ENCODE measurements around the gene DNAJC5G.

The DNAJC5G gene

DNA sequence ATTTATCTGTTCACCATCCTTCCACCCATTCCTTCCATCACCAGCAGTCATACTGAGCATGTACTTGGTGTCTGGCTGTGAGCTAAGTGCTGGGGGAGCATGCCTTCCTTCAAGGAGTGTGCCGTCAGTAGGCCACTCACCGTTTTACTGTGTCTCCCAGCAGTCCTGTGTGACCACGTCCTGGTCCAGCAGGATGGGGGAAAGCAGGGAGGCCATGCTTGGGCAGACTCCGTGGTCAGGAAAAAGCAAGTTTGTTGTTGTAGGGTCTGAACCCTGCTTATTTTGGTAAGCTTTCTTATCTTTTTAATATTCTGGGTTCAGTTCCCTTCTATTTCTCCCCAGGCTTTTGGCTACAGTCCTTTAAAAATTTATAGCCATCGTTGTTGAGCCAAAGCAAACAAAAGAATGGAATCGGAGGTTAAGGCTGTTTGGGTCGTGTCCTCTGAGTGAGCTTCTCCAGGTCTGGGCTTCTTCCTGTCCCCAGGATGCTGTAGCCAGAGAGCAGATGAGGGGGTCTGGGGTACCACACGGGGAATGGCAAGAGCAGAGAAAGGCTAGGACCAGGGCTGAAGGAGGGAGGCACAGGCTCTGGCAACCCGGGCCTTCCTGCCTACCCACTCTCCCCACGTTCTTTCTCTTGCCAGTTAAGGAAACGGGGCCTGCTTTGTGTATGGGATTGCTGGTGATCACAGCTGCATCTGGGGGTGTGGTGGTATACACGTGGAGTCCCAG, 25.9 kb upstream of the DNAJC5G start:
- DNase-seq (ENCODE audit: extremely low spot score), result no peak
- POLR2A ChIA-PET, result interaction anchor here (1.0 to 2.2 kb wide), 6 partner anchors 16 to 44 kb away, joined by 3 to 8 read pairs (median 4); partner anchors contain the start of gene TRIM54
- no peak for TF ChIP-seq BHLHE40 (IDR thresholded peaks at IDR 0.05; ENCODE audit: borderline replicate concordance)
- CTCF ChIA-PET, result interaction anchor here (0.8 to 2.6 kb wide), 7 partner anchors 14 to 54 kb away, joined by 3 to 9 read pairs (median 5); partner anchors contain the start of gene TRIM54

- ChIA-PET CTCF (interaction anchor here (0.8 to 2.6 kb wide), 8 partner anchors 14 to 52 kb away, joined by 3 to 10 read pairs (median 6); partner anchors contain the start of gene TRIM54), POLR2A (interaction anchor here (1.0 to 2.2 kb wide), 4 partner anchors 16 to 34 kb away, joined by 3 to 7 read pairs (median 4); partner anchors contain the start of gene TRIM54)
- peak; percentile 82 for DNase-seq (ENCODE audit: extremely low spot score)
- TF ChIP-seq L3MBTL2 (conservative IDR thresholded peaks at IDR 0.05), result peak; percentile 67
- no peak for TF ChIP-seq BHLHE40 (IDR thresholded peaks at IDR 0.05; ENCODE audit: borderline replicate concordance)
These were observed 25.2 kb upstream of the DNAJC5G start for GRCh38 chr2:27249891-27250651.

- POLR2A ChIA-PET, result interaction anchor here (1.0 to 1.4 kb wide), 3 partner anchors 9 to 33 kb away, joined by 3 to 4 read pairs (median 4); partner anchors contain the start of gene TRIM54
- no peak for DNase-seq (ENCODE audit: extremely low spot score)
- TF ChIP-seq FOXM1 (IDR thresholded peaks at IDR 0.05; ENCODE audit: borderline replicate concordance), result no peak
- TF ChIP-seq, protein P1, sequence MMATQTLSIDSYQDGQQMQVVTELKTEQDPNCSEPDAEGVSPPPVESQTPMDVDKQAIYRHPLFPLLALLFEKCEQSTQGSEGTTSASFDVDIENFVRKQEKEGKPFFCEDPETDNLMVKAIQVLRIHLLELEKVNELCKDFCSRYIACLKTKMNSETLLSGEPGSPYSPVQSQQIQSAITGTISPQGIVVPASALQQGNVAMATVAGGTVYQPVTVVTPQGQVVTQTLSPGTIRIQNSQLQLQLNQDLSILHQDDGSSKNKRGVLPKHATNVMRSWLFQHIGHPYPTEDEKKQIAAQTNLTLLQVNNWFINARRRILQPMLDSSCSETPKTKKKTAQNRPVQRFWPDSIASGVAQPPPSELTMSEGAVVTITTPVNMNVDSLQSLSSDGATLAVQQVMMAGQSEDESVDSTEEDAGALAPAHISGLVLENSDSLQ (IDR thresholded peaks at IDR 0.05), result no peak
- TF ChIP-seq SUZ12 (IDR thresholded peaks at IDR 0.05), result no peak
- no peak for TF ChIP-seq CTBP1 (IDR thresholded peaks at IDR 0.05; ENCODE audit: borderline replicate concordance)
- TF ChIP-seq ARNT (IDR thresholded peaks at IDR 0.05), result no peak
- TF ChIP-seq NFRKB (IDR thresholded peaks at IDR 0.05), result no peak
- TF ChIP-seq ZNF384 (IDR thresholded peaks at IDR 0.05), result no peak
- no peak for TF ChIP-seq TARDBP (IDR thresholded peaks at IDR 0.05)
- TF ChIP-seq LEF1 (IDR thresholded peaks at IDR 0.05; ENCODE audit: borderline replicate concordance), result no peak
- TF ChIP-seq FOXA1 (IDR thresholded peaks at IDR 0.05), result no peak
- CTCF ChIA-PET, result interaction anchor here (0.8 to 2.3 kb wide), 5 partner anchors 14 to 52 kb away, joined by 3 to 10 read pairs (median 6); no protein-coding TSS in a partner anchor
These were observed 24.4 kb upstream of the DNAJC5G start for GRCh38 chr2:27250652-27251379.

- ChIA-PET POLR2A (interaction anchor here (1.3 to 1.4 kb wide), 2 partner anchors 10 to 31 kb away, joined by 4 read pairs; partner anchors contain the start of gene TRIM54), CTCF (interaction anchor here (1.1 to 2.3 kb wide), 4 partner anchors 13 to 51 kb away, joined by 3 to 10 read pairs (median 6); no protein-coding TSS in a partner anchor)
- TF ChIP-seq ARNT (IDR thresholded peaks at IDR 0.05), result no peak
- no peak for TF ChIP-seq LEF1 (IDR thresholded peaks at IDR 0.05; ENCODE audit: borderline replicate concordance)
- TF ChIP-seq SP1 (IDR thresholded peaks at IDR 0.05), result no peak
- no peak for TF ChIP-seq TARDBP (IDR thresholded peaks at IDR 0.05)
- TF ChIP-seq, protein P1 (IDR thresholded peaks at IDR 0.05), result no peak
- no peak for TF ChIP-seq HDGF (IDR thresholded peaks at IDR 0.05; ENCODE audit: borderline replicate concordance)
- no peak for TF ChIP-seq SUZ12 (IDR thresholded peaks at IDR 0.05)
- TF ChIP-seq BHLHE40 (IDR thresholded peaks at IDR 0.05; ENCODE audit: borderline replicate concordance), result no peak
- no peak for TF ChIP-seq NFRKB (IDR thresholded peaks at IDR 0.05)
- no peak for TF ChIP-seq CTBP1 (IDR thresholded peaks at IDR 0.05; ENCODE audit: borderline replicate concordance)
- no peak for TF ChIP-seq FOXM1 (IDR thresholded peaks at IDR 0.05; ENCODE audit: borderline replicate concordance)
- no peak for TF ChIP-seq FOXK2 (IDR thresholded peaks at IDR 0.05)
- no peak for TF ChIP-seq L3MBTL2 (conservative IDR thresholded peaks at IDR 0.05)
- TF ChIP-seq ELF4 (IDR thresholded peaks at IDR 0.05), result no peak
- no peak for TF ChIP-seq ZNF384 (IDR thresholded peaks at IDR 0.05)
- no peak for TF ChIP-seq FOXA1 (IDR thresholded peaks at IDR 0.05)
These were observed 23.5 kb upstream of the DNAJC5G start for GRCh38 chr2:27251766-27252165.

GRCh38 chr2:27255187-27255586, 20.0 kb upstream of the DNAJC5G start:
- TF ChIP-seq BHLHE40 (IDR thresholded peaks at IDR 0.05; ENCODE audit: borderline replicate concordance), result no peak
- no peak for TF ChIP-seq SP1 (IDR thresholded peaks at IDR 0.05)
- TF ChIP-seq TARDBP (IDR thresholded peaks at IDR 0.05), result no peak
- no peak for TF ChIP-seq L3MBTL2 (conservative IDR thresholded peaks at IDR 0.05)
- no peak for TF ChIP-seq LEF1 (IDR thresholded peaks at IDR 0.05; ENCODE audit: borderline replicate concordance)
- no peak for TF ChIP-seq FOXK2 (IDR thresholded peaks at IDR 0.05)
- no peak for TF ChIP-seq FOXM1 (IDR thresholded peaks at IDR 0.05; ENCODE audit: borderline replicate concordance)
- no peak for TF ChIP-seq SUZ12 (IDR thresholded peaks at IDR 0.05)
- CTCF ChIA-PET, result no interaction called here
- POLR2A ChIA-PET, result no interaction called here
- DNase-seq (ENCODE audit: extremely low spot score), result no peak

More at GRCh38 chr2:27251766-27252165, 23.5 kb upstream of the DNAJC5G start:
- DNase-seq (ENCODE audit: extremely low spot score), result no peak

DNA sequence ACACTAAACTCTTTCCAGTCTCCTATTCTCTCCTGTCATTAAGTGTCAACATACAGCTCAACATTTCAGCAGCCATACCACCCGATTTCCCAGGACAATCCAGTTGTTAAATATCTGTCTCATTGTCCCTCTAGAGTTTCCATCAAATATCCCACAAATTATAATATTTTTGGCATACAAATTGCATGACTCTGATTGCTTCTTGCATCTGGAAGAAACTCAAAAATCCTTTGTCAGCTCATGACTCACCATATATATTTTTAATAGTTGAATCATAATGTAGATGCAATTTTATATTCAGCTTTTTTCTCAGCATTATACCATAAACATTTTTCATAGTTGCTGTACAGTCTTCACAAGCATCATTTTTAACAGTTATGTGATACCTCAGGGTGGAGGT, 19.6 kb upstream of the DNAJC5G start:
- ChIA-PET POLR2A (no interaction called here), CTCF (no interaction called here)
- TF ChIP-seq SP1 (IDR thresholded peaks at IDR 0.05), result no peak
- DNase-seq (ENCODE audit: extremely low spot score), result no peak
